Measurements from ENCODE around the gene CSDE1.

CSDE1 gene

DNA sequence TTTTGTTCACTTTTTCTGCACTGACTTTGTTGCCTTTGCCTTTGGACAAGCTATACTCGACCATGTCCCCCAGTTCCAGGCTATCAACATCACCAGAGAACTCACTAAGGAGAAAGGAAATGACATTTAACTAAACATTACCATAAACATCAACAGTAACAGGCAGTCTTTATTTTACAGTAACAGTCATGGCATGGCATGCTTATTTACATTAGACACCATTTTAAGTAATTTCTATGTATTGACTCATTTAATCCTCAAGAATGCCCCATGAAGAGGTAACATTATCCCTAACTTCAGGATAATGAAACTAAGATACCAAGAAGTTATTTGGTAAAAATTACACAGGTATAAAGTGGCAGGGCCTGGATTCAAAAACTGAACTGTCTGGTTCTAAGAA lies 32.6 kb downstream of the CSDE1 start:
- H3K27me3 Mint-ChIP-seq, result no peaks in the 10 kb centered on the region
- peaks cover 12% of the 10 kb centered on the region for H3K36me3 Mint-ChIP-seq
- peaks cover 1% of the 10 kb centered on the region for H3K4me1 Mint-ChIP-seq (ENCODE audit: low read depth)
- no peaks in the 10 kb centered on the region for H3K9me3 Mint-ChIP-seq (ENCODE audit: low read depth)
- peak overlapping the region; percentile 3 for H3K27ac Mint-ChIP-seq
- no peak overlapping the region for H3K4me3 Mint-ChIP-seq

- H3K4me3 Mint-ChIP-seq, result no peak overlapping the region
- H3K9me3 Mint-ChIP-seq (ENCODE audit: low read depth), result no peaks in the 10 kb centered on the region
- peak overlapping the region; percentile 79 for H3K27ac Mint-ChIP-seq
- H3K27me3 Mint-ChIP-seq, result no peaks in the 10 kb centered on the region
- H3K4me1 Mint-ChIP-seq (ENCODE audit: low read depth), result peaks cover 7% of the 10 kb centered on the region
- H3K36me3 Mint-ChIP-seq, result peaks cover 10% of the 10 kb centered on the region
These were observed 33.9 kb downstream of the CSDE1 start for GRCh38 chr1:114723915-114724314.

- H3K9me3 Mint-ChIP-seq (ENCODE audit: low read depth), result no peaks in the 10 kb centered on the region
- H3K4me3 Mint-ChIP-seq, result no peak overlapping the region
- H3K4me1 Mint-ChIP-seq (ENCODE audit: low read depth), result peaks cover 11% of the 10 kb centered on the region
- peak overlapping the region; percentile 83 for H3K27ac Mint-ChIP-seq
- no peaks in the 10 kb centered on the region for H3K27me3 Mint-ChIP-seq
- peaks cover 12% of the 10 kb centered on the region for H3K36me3 Mint-ChIP-seq
These were observed 34.3 kb downstream of the CSDE1 start for GRCh38 chr1:114723457-114723856.

DNA sequence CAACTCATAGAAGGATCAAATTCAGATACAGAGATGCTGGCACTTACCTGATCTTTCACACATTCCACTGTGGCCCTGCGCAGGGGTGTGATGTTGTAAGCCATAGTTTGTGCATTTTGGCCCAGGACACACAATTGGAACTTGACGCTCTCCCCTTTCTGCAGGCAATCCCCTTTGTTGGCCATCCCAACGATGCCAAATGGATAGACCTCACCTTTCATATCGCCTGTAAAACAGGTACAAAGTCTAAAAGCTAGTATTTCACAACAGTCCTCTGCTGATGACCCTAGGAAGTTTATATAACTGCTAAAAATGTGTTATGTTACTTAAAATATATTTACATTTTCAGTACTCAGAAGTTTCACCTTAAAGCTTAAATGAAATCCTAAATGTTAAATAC lies 37.3 kb downstream of the CSDE1 start:
- H3K27me3 Mint-ChIP-seq, result no peaks in the 10 kb centered on the region
- H3K9me3 Mint-ChIP-seq (ENCODE audit: low read depth), result no peaks in the 10 kb centered on the region
- H3K27ac Mint-ChIP-seq, result peak overlapping the region; percentile 74
- peaks cover 18% of the 10 kb centered on the region for H3K36me3 Mint-ChIP-seq
- H3K4me1 Mint-ChIP-seq (ENCODE audit: low read depth), result peaks cover 30% of the 10 kb centered on the region
- no peak overlapping the region for H3K4me3 Mint-ChIP-seq

- H3K4me3 Mint-ChIP-seq, result no peak overlapping the region
- H3K9me3 Mint-ChIP-seq (ENCODE audit: low read depth), result no peaks in the 10 kb centered on the region
- peaks cover 18% of the 10 kb centered on the region for H3K36me3 Mint-ChIP-seq
- peaks cover 32% of the 10 kb centered on the region for H3K4me1 Mint-ChIP-seq (ENCODE audit: low read depth)
- H3K27me3 Mint-ChIP-seq, result no peaks in the 10 kb centered on the region
- peak overlapping the region; percentile 89 for H3K27ac Mint-ChIP-seq
These were observed 38.4 kb downstream of the CSDE1 start for GRCh38 chr1:114719424-114719787.

DNA sequence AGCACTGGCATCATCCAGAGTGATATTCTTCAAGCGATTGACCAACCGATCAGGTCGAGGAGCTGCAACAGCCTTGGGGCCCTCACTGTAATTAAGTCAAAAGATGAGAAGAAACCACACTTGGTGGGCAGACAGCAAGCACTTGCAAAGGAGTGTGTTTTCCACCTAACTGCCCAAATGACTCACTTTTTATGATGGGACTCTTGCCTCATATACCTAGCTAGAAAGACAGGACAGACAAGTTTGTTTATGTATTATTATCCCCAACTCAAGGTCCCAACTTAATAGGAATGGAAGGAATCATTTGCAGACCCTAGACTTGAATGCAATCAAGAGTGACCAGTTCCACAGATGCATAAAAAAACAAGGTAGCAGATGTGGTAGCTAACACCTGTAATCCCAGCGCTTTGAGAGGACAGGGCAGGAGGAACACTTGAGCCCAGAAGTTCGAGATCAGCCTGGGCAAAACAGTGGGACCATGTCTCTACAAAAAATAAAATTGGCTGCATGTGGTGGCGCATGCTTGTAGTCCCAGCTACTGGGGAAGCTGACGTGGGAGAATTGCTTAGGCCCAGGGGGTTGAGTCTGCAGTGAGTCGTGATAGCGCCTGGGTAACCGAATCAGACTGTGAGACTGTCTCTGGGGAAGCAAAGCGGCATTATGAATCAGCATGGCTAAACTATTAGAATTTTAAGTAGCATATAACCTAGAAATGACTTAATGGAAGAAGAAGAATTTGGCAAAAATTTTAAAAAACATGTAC lies 38.9 kb downstream of the CSDE1 start:
- Mint-ChIP-seq H3K4me1 (ENCODE audit: low read depth) (peaks cover 37% of the 10 kb centered on the region), H3K4me3 (no peak overlapping the region), H3K9me3 (ENCODE audit: low read depth) (no peaks in the 10 kb centered on the region), H3K36me3 (peaks cover 15% of the 10 kb centered on the region), H3K27ac (peak overlapping the region; percentile 89), H3K27me3 (no peaks in the 10 kb centered on the region)

- peak within 1 kb of the TSS; percentile 99 for H3K27ac Mint-ChIP-seq
- peaks cover 44% of the 10 kb centered on the region for H3K4me1 Mint-ChIP-seq (ENCODE audit: low read depth)
- H3K36me3 Mint-ChIP-seq, result peaks cover 18% of the 10 kb centered on the region
- peak within 1 kb of the TSS; percentile 99 for H3K4me3 Mint-ChIP-seq
- H3K9me3 Mint-ChIP-seq (ENCODE audit: low read depth), result no peaks in the 10 kb centered on the region
- no peaks in the 10 kb centered on the region for H3K27me3 Mint-ChIP-seq
These were observed 41.2 kb downstream of the CSDE1 start, which contains the start of gene NRAS for GRCh38 chr1:114716304-114717170. Gene NRAS, minus strand, starts transcription at chr1:114716771. Its CDS starts 611 bp downstream, at chr1:114716160.

DNA sequence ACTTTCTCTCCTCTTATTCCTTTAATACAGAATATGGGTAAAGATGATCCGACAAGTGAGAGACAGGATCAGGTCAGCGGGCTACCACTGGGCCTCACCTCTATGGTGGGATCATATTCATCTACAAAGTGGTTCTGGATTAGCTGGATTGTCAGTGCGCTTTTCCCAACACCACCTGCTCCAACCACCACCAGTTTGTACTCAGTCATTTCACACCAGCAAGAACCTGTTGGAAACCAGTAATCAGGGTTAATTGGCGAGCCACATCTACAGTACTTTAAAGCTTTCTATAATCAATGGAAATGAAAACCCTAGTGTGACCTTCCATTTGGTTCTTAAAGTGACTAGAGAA lies 41.9 kb downstream of the CSDE1 start:
- Mint-ChIP-seq H3K4me1 (ENCODE audit: low read depth) (peaks cover 44% of the 10 kb centered on the region), H3K36me3 (peaks cover 16% of the 10 kb centered on the region), H3K27me3 (no peaks in the 10 kb centered on the region), H3K9me3 (ENCODE audit: low read depth) (no peaks in the 10 kb centered on the region), H3K27ac (peak overlapping the region; percentile 99), H3K4me3 (peak overlapping the region; percentile 99)

DNA sequence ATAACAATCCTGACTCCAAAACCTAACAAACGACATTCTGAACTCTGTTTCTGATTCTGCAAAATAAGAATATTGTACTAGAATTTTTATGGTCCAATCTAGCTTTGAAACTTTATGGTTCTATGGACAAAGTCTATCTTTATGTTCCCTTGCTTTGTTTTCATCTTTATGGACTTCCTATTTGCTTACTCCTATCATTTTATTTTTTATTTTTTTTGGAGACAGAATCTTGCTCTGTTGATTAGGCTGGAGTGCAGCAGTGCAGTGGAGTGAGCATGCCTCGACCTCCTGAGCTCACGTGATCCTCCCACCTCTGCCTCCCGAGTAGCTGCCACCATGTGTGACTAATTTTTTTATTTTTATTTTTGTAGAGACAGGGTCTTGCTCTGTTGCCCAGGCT lies 44.8 kb downstream of the CSDE1 start:
- peaks cover 7% of the 10 kb centered on the region for H3K36me3 Mint-ChIP-seq
- no peaks in the 10 kb centered on the region for H3K27me3 Mint-ChIP-seq
- no peak overlapping the region for H3K4me3 Mint-ChIP-seq
- H3K4me1 Mint-ChIP-seq (ENCODE audit: low read depth), result peaks cover 29% of the 10 kb centered on the region
- H3K9me3 Mint-ChIP-seq (ENCODE audit: low read depth), result no peaks in the 10 kb centered on the region
- no peak overlapping the region for H3K27ac Mint-ChIP-seq

DNA sequence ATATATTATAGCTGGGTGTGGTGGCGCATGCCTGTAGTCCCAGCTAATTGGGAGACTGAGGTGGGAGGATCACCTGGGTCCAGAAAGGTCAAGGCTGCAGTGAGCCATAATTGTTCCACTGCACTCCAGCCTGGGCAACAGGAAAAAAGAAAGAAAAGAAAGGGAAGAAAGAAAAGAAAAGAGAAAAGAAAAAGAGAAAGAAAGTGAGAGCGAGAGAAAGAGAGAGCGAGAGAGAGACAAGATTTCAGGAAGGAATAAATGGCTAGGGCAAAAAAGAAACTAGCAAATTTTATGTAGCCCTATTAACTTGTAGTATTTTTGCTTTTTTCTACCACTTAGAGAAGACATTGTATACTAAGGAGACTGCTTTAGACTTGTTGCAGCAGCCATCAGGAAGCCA lies 47.4 kb downstream of the CSDE1 start:
- H3K4me1 Mint-ChIP-seq (ENCODE audit: low read depth), result peaks cover 14% of the 10 kb centered on the region
- peak overlapping the region; percentile 78 for H3K27ac Mint-ChIP-seq
- no peak overlapping the region for H3K4me3 Mint-ChIP-seq
- no peaks in the 10 kb centered on the region for H3K27me3 Mint-ChIP-seq
- no peaks in the 10 kb centered on the region for H3K9me3 Mint-ChIP-seq (ENCODE audit: low read depth)
- H3K36me3 Mint-ChIP-seq, result peaks cover 13% of the 10 kb centered on the region

GRCh38 chr1:114707604-114708003 lies 50.2 kb downstream of the CSDE1 start:
- Mint-ChIP-seq H3K27me3 (no peaks in the 10 kb centered on the region), H3K27ac (peak overlapping the region; percentile 64), H3K4me1 (ENCODE audit: low read depth) (no peaks in the 10 kb centered on the region), H3K9me3 (ENCODE audit: low read depth) (no peaks in the 10 kb centered on the region), H3K36me3 (peaks cover 8% of the 10 kb centered on the region), H3K4me3 (no peak overlapping the region)

DNA sequence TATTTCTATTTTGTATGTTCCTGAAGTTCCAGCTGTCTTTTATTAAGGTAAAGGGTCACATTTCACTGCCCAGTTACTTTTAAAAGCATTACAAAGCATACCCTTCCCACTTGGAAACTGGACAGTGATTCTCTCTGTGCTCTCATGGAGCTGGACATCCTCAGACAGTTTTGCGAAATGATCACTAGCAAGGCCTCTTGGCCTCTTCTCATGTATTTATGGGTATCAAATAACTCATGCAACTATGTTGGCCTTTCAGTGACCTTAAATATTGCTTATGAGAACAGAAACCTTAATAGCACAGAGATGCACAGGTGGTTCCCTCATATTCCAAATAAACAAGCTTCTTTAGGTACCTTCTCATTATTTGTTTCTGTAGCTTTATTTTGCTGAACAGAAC lies 54.5 kb downstream of the CSDE1 start:
- no peaks in the 10 kb centered on the region for H3K4me1 Mint-ChIP-seq (ENCODE audit: low read depth)
- H3K27me3 Mint-ChIP-seq, result no peaks in the 10 kb centered on the region
- no peak overlapping the region for H3K4me3 Mint-ChIP-seq
- H3K27ac Mint-ChIP-seq, result no peak overlapping the region
- H3K9me3 Mint-ChIP-seq (ENCODE audit: low read depth), result no peaks in the 10 kb centered on the region
- H3K36me3 Mint-ChIP-seq, result peaks cover 8% of the 10 kb centered on the region

DNA sequence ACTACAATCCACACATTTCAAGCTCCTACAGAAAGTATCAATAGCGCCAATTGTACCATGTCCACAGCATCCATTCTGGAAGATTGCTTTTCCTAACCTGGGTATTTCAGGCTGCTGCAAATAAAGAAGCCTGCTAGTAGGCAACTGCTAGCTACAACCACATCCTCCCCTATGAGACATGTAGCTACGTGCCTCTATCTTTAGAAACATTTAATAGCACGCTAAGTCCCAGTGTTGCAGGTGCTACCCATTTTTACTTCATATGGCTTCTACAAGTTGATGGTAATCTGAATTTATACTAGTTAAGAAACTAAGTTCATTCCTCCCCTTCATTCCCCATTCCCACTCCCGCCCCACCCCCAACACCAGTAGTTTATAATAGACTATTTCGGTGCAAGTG lies 55.0 kb downstream of the CSDE1 start:
- Mint-ChIP-seq H3K9me3 (ENCODE audit: low read depth) (no peaks in the 10 kb centered on the region), H3K27me3 (no peaks in the 10 kb centered on the region), H3K4me1 (ENCODE audit: low read depth) (no peaks in the 10 kb centered on the region), H3K4me3 (no peak overlapping the region), H3K36me3 (peaks cover 8% of the 10 kb centered on the region), H3K27ac (no peak overlapping the region)

DNA sequence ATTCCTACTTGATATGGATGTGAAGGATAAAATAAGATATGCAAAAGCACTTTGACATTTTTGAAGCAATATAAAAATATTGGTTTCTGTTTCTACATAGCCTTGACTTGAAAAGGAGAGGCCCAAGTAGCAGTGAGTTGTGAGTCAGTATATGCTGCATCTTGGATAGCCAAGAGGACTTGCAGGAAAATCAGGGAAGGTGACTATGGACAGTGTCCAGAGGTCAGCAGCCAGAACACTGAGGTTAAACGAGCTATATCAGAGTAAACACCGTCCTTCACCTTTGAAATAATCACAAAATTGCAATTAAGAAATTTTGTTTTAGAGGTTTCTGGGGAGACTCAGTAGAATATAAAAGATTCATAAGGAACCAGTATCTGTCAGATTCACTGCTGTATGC lies 55.9 kb downstream of the CSDE1 start:
- Mint-ChIP-seq H3K4me3 (no peak overlapping the region), H3K4me1 (ENCODE audit: low read depth) (no peaks in the 10 kb centered on the region), H3K36me3 (peaks cover 2% of the 10 kb centered on the region), H3K27me3 (peaks cover 2% of the 10 kb centered on the region), H3K27ac (no peak overlapping the region), H3K9me3 (ENCODE audit: low read depth) (no peaks in the 10 kb centered on the region)

- Mint-ChIP-seq H3K4me1 (ENCODE audit: low read depth) (no peaks in the 10 kb centered on the region), H3K27me3 (peaks cover 9% of the 10 kb centered on the region), H3K36me3 (no peaks in the 10 kb centered on the region), H3K4me3 (no peak overlapping the region), H3K27ac (no peak overlapping the region), H3K9me3 (ENCODE audit: low read depth) (no peaks in the 10 kb centered on the region)
These were observed 57.7 kb downstream of the CSDE1 start for GRCh38 chr1:114700036-114700600.
